Colonic mucosa (tissue), 4 donors: ENCODE results near the gene CFAP20. TPM values are rescaled to one million over a fixed set of nuclear protein-coding genes. Genes with fewer than 3 reads are reported as not detected.

Source experiments
- DNase-seq: peaks from one replicate; pipeline ENCODE4 v3.0.0-alpha.2; 2020
- H3K27ac ChIP-seq: fragments of 200-600 bp; one replicate; pipeline ENCODE4 v1.8.0; 2021
- H3K27me3 ChIP-seq: fragments of 200-600 bp; one replicate; pipeline ENCODE4 v1.8.0; 2021
- H3K36me3 ChIP-seq: fragments of 200-600 bp; one replicate; pipeline ENCODE4 v1.8.0; 2021
- H3K4me1 ChIP-seq: fragments of 200-600 bp; one replicate; pipeline ENCODE4 v1.8.0; 2021; ENCODE audit warnings: mild to moderate bottlenecking
- H3K4me3 ChIP-seq: fragments of 200-600 bp; one replicate; pipeline ENCODE4 v1.8.0; 2021
- H3K9ac ChIP-seq, 2 donors: one replicate each; pipeline ENCODE4 v1.7.0; 2013; ENCODE audit warnings: control low read depth in 2 of 2, low read depth in 2 of 2, low read length in 2 of 2
- H3K9me3 ChIP-seq: fragments of 200-600 bp; one replicate; pipeline ENCODE4 v1.8.0; 2021
- CTCF ChIP-seq: fragments of 200-600 bp; IDR thresholded peaks from one replicate; pipeline ENCODE4 v1.8.0; 2022; ENCODE audit warnings: antibody characterized with exemption, mild to moderate bottlenecking
- intact Hi-C: fragments of 100-400 bp; cut with DNase I; formaldehyde crosslinking; loops from one replicate; pipeline ENCODE4 v1.14.1; 2022
- total RNA-seq, 2 donors: library from RNA; stranded (reverse); fragmentation: NEBNext Ultra II Directional in 1 of 2; extraction: Animal tissue kit (Norgen Biotek cat#: 25700) in 1 of 2; gene quantifications; one replicate each; pipeline ENCODE4 v1.2.1, GENCODE V29; 2021
- donor health status: healthy.
- donor health status: DM: no; HTN: no; CAD: no.
- donor health status: DM: no; HTN: no; CAD: no.

The CFAP20 gene
- total RNA-seq, 2 donors from 2014 or later: 26.7 to 32.1 TPM

GRCh38 chr16:58107709-58108108 lies 21.5 kb downstream of the CFAP20 start:
- Histone ChIP-seq H3K4me1 (no peaks in the 10 kb centered on the region), H3K27me3 (no peaks in the 10 kb centered on the region), H3K36me3 (no peaks in the 10 kb centered on the region), H3K9ac (no peak overlapping the region), H3K27ac (no peak overlapping the region), H3K9me3 (no peaks in the 10 kb centered on the region), H3K4me3 (no peak overlapping the region)
- DNase-seq: no peak
- intact Hi-C loops: no loop called here
- TF ChIP-seq CTCF: no peak

GRCh38 chr16:58107228-58107627 lies 22.0 kb downstream of the CFAP20 start:
- no peaks in the 10 kb centered on the region for H3K9me3 ChIP-seq
- H3K4me1 ChIP-seq: no peaks in the 10 kb centered on the region
- intact Hi-C loops: no loop called here
- no peak overlapping the region for H3K27ac ChIP-seq
- no peak overlapping the region for H3K9ac ChIP-seq
- H3K4me3 ChIP-seq: no peak overlapping the region
- no peak for DNase-seq
- TF ChIP-seq CTCF: no peak
- no peaks in the 10 kb centered on the region for H3K27me3 ChIP-seq
- H3K36me3 ChIP-seq: no peaks in the 10 kb centered on the region

- intact Hi-C loops: no loop called here
- no peak for TF ChIP-seq CTCF
- Histone ChIP-seq H3K4me1 (no peaks in the 10 kb centered on the region), H3K9ac (no peak overlapping the region), H3K27ac (no peak overlapping the region), H3K36me3 (no peaks in the 10 kb centered on the region), H3K9me3 (no peaks in the 10 kb centered on the region), H3K27me3 (no peaks in the 10 kb centered on the region), H3K4me3 (no peak overlapping the region)
- DNase-seq: no peak
Measured at GRCh38 chr16:58105631-58106030, 23.6 kb downstream of the CFAP20 start.

GRCh38 chr16:58102665-58103392 lies 26.4 kb downstream of the CFAP20 start:
- no peak for TF ChIP-seq CTCF
- Histone ChIP-seq H3K9ac (no peak overlapping the region), H3K36me3 (no peaks in the 10 kb centered on the region), H3K27ac (no peak overlapping the region), H3K9me3 (no peaks in the 10 kb centered on the region), H3K4me1 (no peaks in the 10 kb centered on the region), H3K4me3 (no peak overlapping the region), H3K27me3 (no peaks in the 10 kb centered on the region)
- no peak for DNase-seq
- intact Hi-C loops: no loop called here

- TF ChIP-seq CTCF: no peak
- Histone ChIP-seq H3K27me3 (no peaks in the 10 kb centered on the region), H3K4me1 (no peaks in the 10 kb centered on the region), H3K9ac (no peak overlapping the region), H3K27ac (no peak overlapping the region), H3K9me3 (no peaks in the 10 kb centered on the region), H3K4me3 (no peak overlapping the region), H3K36me3 (no peaks in the 10 kb centered on the region)
- intact Hi-C loops: no loop called here
- DNase-seq: no peak
Measured at GRCh38 chr16:58099956-58100300, 29.3 kb downstream of the CFAP20 start.
